Psoas muscle (tissue), 8 donors: Measurements from ENCODE around the gene CDK15. TPM values are rescaled to one million over a fixed set of nuclear protein-coding genes. Genes with fewer than 3 reads are reported as not detected.

Experiments used
- ATAC-seq, 4 donors: fragments of 200-7000 bp; cut with Tn5 transposase; one replicate each; pipeline ENCODE4 v1.9.1; 2020; ENCODE audit warnings: moderate library complexity in 3 of 4, mild to moderate bottlenecking in 2 of 4
- DNase-seq, 2 donors: peaks; one replicate each; pipeline ENCODE4 v3.0.0-alpha.2; 2020
- H3K27ac ChIP-seq: fragments of 200-600 bp; one replicate; pipeline ENCODE4 v1.8.0; 2022
- H3K27me3 ChIP-seq, 3 donors: fragments of 200-600 bp in 1 of 3; one replicate each; pipeline versions ENCODE4 v1.6.1 to v1.8.0; 2013 to 2022; ENCODE audit warnings: low read length in 2 of 3, mild to moderate bottlenecking in 2 of 3, moderate library complexity in 1 of 3; ENCODE audit not compliant: insufficient read depth in 3 of 3
- H3K36me3 ChIP-seq, 2 donors: fragments of 200-600 bp in 1 of 2; one replicate each; pipeline versions ENCODE4 v1.6.1 to v1.8.0; 2013 to 2022; ENCODE audit warnings: low read depth in 1 of 2, mild to moderate bottlenecking in 1 of 2, moderate library complexity in 1 of 2; ENCODE audit not compliant: insufficient read depth in 1 of 2
- H3K4me1 ChIP-seq: fragments of 200-600 bp; one replicate; pipeline ENCODE4 v1.8.0; 2022
- H3K4me3 ChIP-seq: fragments of 200-600 bp; one replicate; pipeline ENCODE4 v1.8.0; 2022; ENCODE audit warnings: mild to moderate bottlenecking
- H3K9me3 ChIP-seq: fragments of 200-600 bp; one replicate; pipeline ENCODE4 v1.8.0; 2022
- WGBS, 3 donors: extraction: QIAGEN DNeasy Blood & Tissue Kit; methylation state at CpG; one replicate each; pipeline versions ENCODE4 v1.1.6 to v1.1.7; 2013; 5-methylcytosine and 5-hydroxymethylcytosine counted together
- intact Hi-C, 2 donors: fragments of 100-400 bp; cut with DNase I; formaldehyde crosslinking; loops; one replicate each; pipeline versions ENCODE4 v1.11.0 to v1.14.2; 2022
- polyA plus RNA-seq, 3 donors: library from polyadenylated mRNA; stranded (reverse); fragments of 200-250 nt; gene quantifications; one replicate each; pipeline ENCODE4 v1.2.3, GENCODE V29; 2013
- total RNA-seq, 4 donors: library from RNA; stranded (reverse); fragmentation: NEBNext Ultra II Directional in 2 of 4; extraction: Animal tissue kit (Norgen Biotek cat#: 25700) in 2 of 4; gene quantifications; one replicate each; pipeline versions ENCODE4 v1.2.1 to v1.2.4, GENCODE V29; 2021 to 2023
- TF ChIP-seq, protein P1 (sequence below): fragments of 200-600 bp; IDR thresholded peaks from one replicate; pipeline ENCODE4 v1.8.0; 2022; ENCODE audit warnings: antibody characterized with exemption
- donor health status: healthy with polysubstance abuse.
- donor health status: DM: no; HTN: no; CAD: no; lungs with moderate emphysema.
- donor health status: Bipolar disorder and iron deficiency.
- donor health status: healthy.
- donor health status: DM: yes; HTN: yes; CAD: no.
- donor health status: DM: no; HTN: no; CAD: no.
- donor health status: DM: no; HTN: no; CAD: no.
- donor health status: DM: yes; HTN: yes; CAD: no.

Gene CDK15
- total and polyA plus RNA-seq, 7 donors = 0.05 to 0.92 (median 0.31) TPM; not detected in 1

DNA sequence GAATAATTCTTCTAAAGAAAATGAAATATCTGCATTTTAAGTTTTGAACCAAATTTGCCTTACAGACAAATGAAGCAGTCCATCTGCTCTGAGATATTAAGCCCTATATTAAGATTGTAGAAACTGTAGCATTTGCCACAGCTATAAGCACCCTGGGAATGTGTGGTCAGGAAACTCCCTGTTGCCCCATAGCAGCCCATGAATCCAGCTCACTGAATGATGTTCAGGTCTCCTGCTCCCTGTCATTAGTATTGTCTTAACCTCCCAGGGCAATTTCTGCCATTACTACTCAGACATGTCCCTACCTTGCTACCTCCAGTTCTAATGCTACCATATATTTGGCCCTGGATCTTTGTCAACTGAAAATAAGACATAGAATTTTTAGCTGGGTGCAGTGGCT, 41.1 kb downstream of the CDK15 start:
- TF ChIP-seq, protein P1, sequence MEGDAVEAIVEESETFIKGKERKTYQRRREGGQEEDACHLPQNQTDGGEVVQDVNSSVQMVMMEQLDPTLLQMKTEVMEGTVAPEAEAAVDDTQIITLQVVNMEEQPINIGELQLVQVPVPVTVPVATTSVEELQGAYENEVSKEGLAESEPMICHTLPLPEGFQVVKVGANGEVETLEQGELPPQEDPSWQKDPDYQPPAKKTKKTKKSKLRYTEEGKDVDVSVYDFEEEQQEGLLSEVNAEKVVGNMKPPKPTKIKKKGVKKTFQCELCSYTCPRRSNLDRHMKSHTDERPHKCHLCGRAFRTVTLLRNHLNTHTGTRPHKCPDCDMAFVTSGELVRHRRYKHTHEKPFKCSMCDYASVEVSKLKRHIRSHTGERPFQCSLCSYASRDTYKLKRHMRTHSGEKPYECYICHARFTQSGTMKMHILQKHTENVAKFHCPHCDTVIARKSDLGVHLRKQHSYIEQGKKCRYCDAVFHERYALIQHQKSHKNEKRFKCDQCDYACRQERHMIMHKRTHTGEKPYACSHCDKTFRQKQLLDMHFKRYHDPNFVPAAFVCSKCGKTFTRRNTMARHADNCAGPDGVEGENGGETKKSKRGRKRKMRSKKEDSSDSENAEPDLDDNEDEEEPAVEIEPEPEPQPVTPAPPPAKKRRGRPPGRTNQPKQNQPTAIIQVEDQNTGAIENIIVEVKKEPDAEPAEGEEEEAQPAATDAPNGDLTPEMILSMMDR = no peak
- Histone ChIP-seq H3K4me1 (peaks cover 27% of the 10 kb centered on the region), H3K4me3 (no peak overlapping the region), H3K9me3 (no peaks in the 10 kb centered on the region), H3K27me3 (no peaks in the 10 kb centered on the region), H3K36me3 (no peaks in the 10 kb centered on the region), H3K27ac (peak overlapping the region; percentile 72)
- intact Hi-C loops = no loop called here
- ATAC-seq (peak in 3 of 4 donors; percentile 22 to 28 (median 26)), DNase-seq (no peak)

DNA sequence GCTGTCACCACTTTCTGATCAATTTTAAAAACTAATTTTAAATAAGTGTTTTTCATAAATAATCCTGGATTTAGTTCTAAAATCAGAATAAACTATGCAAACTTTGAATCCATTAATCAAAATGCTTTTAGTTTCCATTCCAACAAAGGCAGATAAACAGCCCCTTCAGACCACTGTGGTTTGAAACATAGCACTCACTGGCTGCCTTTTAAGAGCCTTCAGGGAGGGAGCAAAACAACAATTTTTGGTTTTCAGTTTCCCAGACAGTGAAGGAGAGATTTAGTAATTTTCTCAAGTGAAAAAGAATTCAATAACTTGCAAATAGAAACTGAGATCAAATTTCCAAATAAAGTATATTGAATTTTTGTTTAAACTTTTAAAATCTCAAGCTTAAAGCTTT, 46.1 kb downstream of the CDK15 start:
- Histone ChIP-seq H3K4me1 (peaks cover 20% of the 10 kb centered on the region), H3K27ac (no peak overlapping the region), H3K9me3 (no peaks in the 10 kb centered on the region), H3K27me3 (no peaks in the 10 kb centered on the region), H3K4me3 (no peak overlapping the region), H3K36me3 (no peaks in the 10 kb centered on the region)
- DNase-seq = no peak
- ATAC-seq = no peak
- TF ChIP-seq, protein P1 = no peak
- intact Hi-C loops = no loop called here

DNA sequence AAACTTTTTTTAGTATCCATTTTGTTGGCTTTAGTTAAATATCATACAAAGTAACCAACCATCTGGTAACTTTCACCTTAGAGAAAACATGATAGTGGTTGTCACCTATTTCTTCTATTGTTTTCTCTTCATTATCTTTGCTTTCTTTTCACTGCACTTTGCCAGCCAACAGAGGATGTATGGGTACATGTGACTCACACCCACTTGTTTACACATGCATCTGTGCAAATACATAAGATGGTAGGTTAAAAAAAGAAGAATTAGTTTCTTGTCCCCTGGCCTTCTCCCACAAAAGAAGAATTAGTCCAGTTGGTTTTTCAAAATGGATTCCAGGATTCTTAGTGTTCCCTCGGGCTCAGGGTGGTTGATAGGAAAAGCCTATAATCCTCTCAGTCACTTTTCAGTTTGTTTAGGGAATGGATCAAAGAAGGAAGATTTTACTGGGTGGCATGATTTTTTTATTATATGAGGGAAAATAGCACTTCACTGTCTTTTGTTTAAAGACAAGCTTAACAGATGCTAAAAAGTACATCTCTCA, 46.6 kb downstream of the CDK15 start:
- DNase-seq (no peak), ATAC-seq (no peak)
- peaks cover 19% of the 10 kb centered on the region for H3K4me1 ChIP-seq
- no peak overlapping the region for H3K27ac ChIP-seq
- no peaks in the 10 kb centered on the region for H3K27me3 ChIP-seq
- TF ChIP-seq, protein P1 = no peak
- H3K36me3 ChIP-seq = no peaks in the 10 kb centered on the region
- H3K4me3 ChIP-seq = no peak overlapping the region
- WGBS, 3 donors = 73 to 91% (median 83%) methylated on average over 1 of the region's 1 CpG
- H3K9me3 ChIP-seq = no peaks in the 10 kb centered on the region
- intact Hi-C loops = no loop called here

DNA sequence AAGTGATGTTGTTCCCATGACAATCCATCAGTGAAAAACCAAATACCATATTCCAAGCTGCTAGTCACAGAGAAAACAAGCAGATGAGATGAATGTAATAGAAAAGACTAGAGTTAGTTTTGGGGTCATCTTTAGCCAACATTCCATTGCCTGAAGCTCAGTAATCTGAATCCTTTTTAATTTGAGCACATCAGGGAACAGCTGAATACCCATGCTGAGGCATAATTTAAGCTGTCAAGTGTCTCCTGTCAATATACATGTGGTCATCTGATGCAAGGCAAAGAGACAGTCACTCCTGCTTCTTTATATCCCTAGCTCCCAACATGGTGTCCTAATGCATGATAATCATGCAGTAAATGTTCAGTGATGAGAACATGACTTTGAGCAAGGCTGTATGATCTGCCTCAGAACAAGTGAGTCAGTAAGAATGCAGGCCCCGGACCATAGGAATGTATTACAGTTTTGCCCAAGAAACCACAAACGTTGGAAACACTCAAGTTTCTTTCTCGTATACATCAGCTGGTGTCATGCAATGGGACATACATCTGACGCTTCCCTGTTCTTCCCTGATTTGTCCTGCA, 48.0 kb downstream of the CDK15 start:
- DNase-seq = no peak
- peak in 3 of 4 donors; percentile 25 to 72 (median 66) for ATAC-seq
- no peak overlapping the region for H3K4me3 ChIP-seq
- 60 to 62% (median 62%) methylated on average over 4 of the region's 4 CpGs for WGBS, 3 donors
- no peaks in the 10 kb centered on the region for H3K36me3 ChIP-seq
- H3K9me3 ChIP-seq = no peaks in the 10 kb centered on the region
- peaks cover 23% of the 10 kb centered on the region for H3K4me1 ChIP-seq
- intact Hi-C loops = no loop called here
- peak overlapping the region; percentile 36 for H3K27ac ChIP-seq
- TF ChIP-seq, protein P1 = no peak
- no peaks in the 10 kb centered on the region for H3K27me3 ChIP-seq

DNA sequence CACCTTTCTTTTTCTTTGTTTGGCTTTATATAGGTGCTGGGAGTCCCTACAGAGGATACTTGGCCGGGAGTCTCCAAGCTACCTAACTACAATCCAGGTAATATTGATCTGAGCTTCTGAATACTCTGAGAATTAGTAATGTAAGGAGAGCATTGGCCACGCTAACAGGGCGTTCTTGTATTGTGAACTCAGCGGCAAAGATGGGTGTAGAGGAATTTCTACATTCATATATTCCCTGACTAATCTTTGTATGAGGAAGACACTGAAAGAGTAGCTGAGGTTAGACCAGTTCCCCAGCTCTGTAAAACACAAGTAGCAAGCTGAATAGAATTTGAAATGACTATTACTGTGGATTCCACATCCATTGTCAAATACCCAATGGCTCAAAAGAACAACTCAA, 48.5 kb downstream of the CDK15 start:
- Histone ChIP-seq H3K4me3 (no peak overlapping the region), H3K9me3 (no peaks in the 10 kb centered on the region), H3K4me1 (peaks cover 23% of the 10 kb centered on the region), H3K27me3 (no peaks in the 10 kb centered on the region), H3K36me3 (no peaks in the 10 kb centered on the region), H3K27ac (peak overlapping the region; percentile 36)
- ATAC-seq (no peak), DNase-seq (no peak)
- TF ChIP-seq, protein P1 = no peak
- WGBS, 3 donors = 95 to 98% (median 98%) methylated on average over 4 of the region's 4 CpGs
- intact Hi-C loops = loop anchor here in 1 of 2 donors (5.0 kb wide), 1 partner anchor 522 kb away; the partner anchor contains the start of gene BMPR2
